Duodenal mucosa (tissue), 2 donors: ENCODE measurements around the gene DLST.

ENCODE experiments used
- H3K27ac ChIP-seq: one replicate; pipeline ENCODE4 v1.7.0; 2013; ENCODE audit warnings: low read depth, low read length
- H3K27me3 ChIP-seq, 2 donors: one replicate each; pipeline ENCODE4 v1.7.0; 2013; ENCODE audit warnings: low read length in 2 of 2, control low read depth in 1 of 2; ENCODE audit not compliant: insufficient read depth in 2 of 2, control insufficient read depth in 1 of 2
- H3K36me3 ChIP-seq, 2 donors: one replicate each; pipeline ENCODE4 v1.7.0; 2013; ENCODE audit warnings: low read length in 2 of 2, control low read depth in 1 of 2; ENCODE audit not compliant: insufficient read depth in 2 of 2, control insufficient read depth in 1 of 2
- H3K4me1 ChIP-seq, 2 donors: one replicate each; pipeline ENCODE4 v1.7.0; 2013; ENCODE audit warnings: low read length in 2 of 2, control low read depth in 1 of 2; ENCODE audit not compliant: insufficient read depth in 2 of 2, control insufficient read depth in 1 of 2
- H3K4me3 ChIP-seq, 2 donors: one replicate each; pipeline ENCODE4 v1.7.0; 2013; ENCODE audit warnings: low read length in 2 of 2, low read depth in 1 of 2
- H3K9ac ChIP-seq, 2 donors: one replicate each; pipeline ENCODE4 v1.7.0; 2013; ENCODE audit warnings: low read length in 2 of 2, low read depth in 1 of 2
- H3K9me3 ChIP-seq, 2 donors: one replicate each; pipeline ENCODE4 v1.7.0; 2013; ENCODE audit warnings: low read length in 2 of 2, control low read depth in 1 of 2; ENCODE audit not compliant: control insufficient read depth in 1 of 2

DLST gene

DNA sequence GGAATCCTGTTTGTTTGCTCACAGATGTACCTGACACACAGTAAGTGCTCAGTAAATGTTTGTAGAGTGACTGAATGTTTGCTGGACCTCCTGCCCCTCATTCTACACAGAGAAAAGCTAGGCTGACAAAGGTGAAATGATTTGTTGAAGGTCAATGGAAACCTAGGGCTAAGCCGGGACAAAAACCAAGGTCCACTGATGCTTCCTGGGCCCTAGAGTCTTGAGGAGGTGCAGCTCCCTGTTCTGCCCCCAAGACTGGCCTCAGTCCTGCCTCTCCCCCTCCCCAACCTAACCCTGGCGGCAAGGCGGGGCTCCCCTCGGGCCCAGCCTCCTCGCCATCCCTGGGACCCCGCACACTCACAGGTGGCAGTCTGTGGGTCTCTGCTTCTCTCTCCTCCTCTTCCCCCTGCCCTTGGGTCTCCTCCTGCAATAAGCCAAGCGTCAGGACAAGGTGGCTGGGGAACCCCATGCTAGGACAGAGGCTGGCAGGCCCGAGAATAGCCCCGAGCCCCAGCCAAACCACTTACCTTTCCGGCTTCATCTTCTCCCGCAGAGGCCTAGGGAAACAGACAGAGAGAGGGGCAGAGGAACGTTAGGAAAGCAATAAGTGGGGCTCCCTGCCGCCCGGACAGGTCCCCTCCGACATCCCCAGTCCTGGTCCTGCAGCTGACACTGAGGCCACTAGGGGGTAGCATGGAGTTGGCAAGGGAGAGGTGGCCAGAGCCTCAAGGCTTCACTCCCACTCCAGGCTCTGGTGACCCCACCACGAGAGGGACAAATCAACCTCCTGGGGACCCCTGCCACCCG lies 64.3 kb downstream of the DLST start:
- Histone ChIP-seq H3K9me3 (no peaks in the 10 kb centered on the region), H3K4me3 (peak overlapping the region in 1 of 2 donors; percentile 16), H3K4me1 (peaks cover 25 to 34% of the 10 kb centered on the region in 2 donors), H3K9ac (peak overlapping the region in 1 of 2 donors; percentile 17), H3K27ac (no peak overlapping the region), H3K36me3 (no peaks in the 10 kb centered on the region), H3K27me3 (no peaks in the 10 kb centered on the region)

DNA sequence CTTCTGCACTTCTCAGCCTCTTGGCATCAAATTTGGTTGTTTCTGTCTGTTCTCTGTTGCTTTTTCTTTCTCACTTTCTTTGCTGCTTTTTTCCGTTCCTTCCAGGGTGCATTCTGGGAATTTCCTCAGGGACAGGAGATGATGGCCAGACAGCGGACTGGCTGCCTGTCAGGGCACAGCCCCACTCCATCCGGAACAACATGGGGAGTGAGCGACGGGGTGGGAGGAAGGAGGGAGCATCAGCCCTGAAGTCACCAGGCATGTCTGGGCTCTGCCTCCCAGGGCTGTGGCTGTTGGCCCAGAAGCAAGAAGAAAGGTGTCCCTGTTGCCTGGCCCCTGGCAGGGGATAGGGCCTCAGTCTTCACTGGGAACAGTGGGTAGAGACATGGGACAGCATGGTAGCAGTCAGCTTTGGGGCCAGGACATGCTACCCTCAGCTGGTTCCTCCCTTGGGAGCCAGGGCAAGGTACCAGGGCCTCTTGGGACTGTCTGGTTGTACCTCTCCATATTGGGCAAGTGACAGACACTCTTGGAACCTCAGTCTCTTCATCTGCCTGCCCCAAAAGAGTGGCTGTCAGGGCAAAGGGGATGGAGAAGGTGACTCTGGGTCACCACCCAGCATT lies 65.1 kb downstream of the DLST start:
- Histone ChIP-seq H3K36me3 (no peaks in the 10 kb centered on the region), H3K4me1 (peaks cover 26 to 34% of the 10 kb centered on the region in 2 donors), H3K4me3 (peak overlapping the region in 1 of 2 donors; percentile 16), H3K9me3 (no peaks in the 10 kb centered on the region), H3K9ac (peak overlapping the region in 1 of 2 donors; percentile 17), H3K27ac (no peak overlapping the region), H3K27me3 (no peaks in the 10 kb centered on the region)

DNA sequence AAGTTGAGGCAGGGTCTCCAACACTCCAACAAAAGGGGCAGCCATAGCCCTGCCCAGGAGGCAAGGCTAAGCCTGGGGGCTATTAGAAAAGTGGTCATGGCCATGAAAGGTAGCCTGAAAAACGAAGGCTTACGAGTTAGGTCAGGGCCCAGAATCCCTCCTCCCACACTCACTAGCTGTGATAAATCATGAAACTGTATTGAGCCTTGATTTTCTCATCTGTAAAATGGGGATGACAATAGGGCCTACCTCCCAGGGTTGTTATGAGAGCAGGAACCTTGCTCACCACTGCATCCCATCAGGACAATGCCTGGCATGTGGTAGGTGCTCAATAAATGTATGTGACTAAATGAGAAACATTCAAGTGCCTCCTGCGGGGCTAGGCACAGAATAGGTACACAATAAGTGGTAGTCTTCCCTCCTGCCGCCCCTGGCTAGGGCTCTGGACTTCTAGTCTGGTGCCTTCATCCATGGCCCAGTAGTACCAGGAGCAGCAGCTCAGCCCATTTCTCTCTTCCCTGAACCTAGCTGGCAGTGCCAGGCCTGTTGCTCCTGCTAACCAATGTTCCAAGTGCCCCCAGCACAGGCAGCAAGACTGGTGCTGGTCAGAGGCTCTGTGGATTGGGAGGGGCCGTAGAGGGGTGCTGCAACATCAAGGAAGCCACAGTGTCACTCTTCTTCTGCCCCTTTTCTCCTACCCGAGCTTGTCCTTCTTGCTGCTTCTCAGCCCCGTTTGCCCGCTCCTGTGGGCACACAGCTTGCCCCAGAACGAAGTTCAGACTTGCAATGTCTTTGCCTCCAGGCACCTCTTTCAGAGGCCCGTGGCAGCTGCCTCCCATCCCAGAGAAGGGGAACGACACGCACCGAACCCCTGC lies 65.9 kb downstream of the DLST start:
- H3K27me3 ChIP-seq, result no peaks in the 10 kb centered on the region
- H3K36me3 ChIP-seq, result no peaks in the 10 kb centered on the region
- no peak overlapping the region for H3K27ac ChIP-seq
- H3K9me3 ChIP-seq, result no peaks in the 10 kb centered on the region
- H3K4me1 ChIP-seq, result peaks cover 23 to 32% of the 10 kb centered on the region in 2 donors
- H3K4me3 ChIP-seq, result no peak overlapping the region
- no peak overlapping the region for H3K9ac ChIP-seq

GRCh38 chr14:74948228-74949175 lies 66.8 kb downstream of the DLST start:
- Histone ChIP-seq H3K9ac (peak overlapping the region in 1 of 2 donors; percentile 11), H3K36me3 (no peaks in the 10 kb centered on the region), H3K27ac (no peak overlapping the region), H3K9me3 (no peaks in the 10 kb centered on the region), H3K27me3 (no peaks in the 10 kb centered on the region), H3K4me1 (peaks cover 23 to 32% of the 10 kb centered on the region in 2 donors), H3K4me3 (no peak overlapping the region)

- Histone ChIP-seq H3K4me1 (peaks cover 23 to 32% of the 10 kb centered on the region in 2 donors), H3K9ac (peak overlapping the region in 1 of 2 donors; percentile 11), H3K9me3 (no peaks in the 10 kb centered on the region), H3K27me3 (no peaks in the 10 kb centered on the region), H3K4me3 (no peak overlapping the region), H3K27ac (no peak overlapping the region), H3K36me3 (no peaks in the 10 kb centered on the region)
Observed at GRCh38 chr14:74949191-74949601, 67.5 kb downstream of the DLST start.

- Histone ChIP-seq H3K9ac (no peak overlapping the region), H3K4me3 (no peak overlapping the region), H3K27ac (no peak overlapping the region), H3K9me3 (no peaks in the 10 kb centered on the region), H3K36me3 (no peaks in the 10 kb centered on the region), H3K4me1 (peaks cover 23 to 34% of the 10 kb centered on the region in 2 donors), H3K27me3 (no peaks in the 10 kb centered on the region)
Observed at GRCh38 chr14:74949859-74950573, 68.3 kb downstream of the DLST start.

DNA sequence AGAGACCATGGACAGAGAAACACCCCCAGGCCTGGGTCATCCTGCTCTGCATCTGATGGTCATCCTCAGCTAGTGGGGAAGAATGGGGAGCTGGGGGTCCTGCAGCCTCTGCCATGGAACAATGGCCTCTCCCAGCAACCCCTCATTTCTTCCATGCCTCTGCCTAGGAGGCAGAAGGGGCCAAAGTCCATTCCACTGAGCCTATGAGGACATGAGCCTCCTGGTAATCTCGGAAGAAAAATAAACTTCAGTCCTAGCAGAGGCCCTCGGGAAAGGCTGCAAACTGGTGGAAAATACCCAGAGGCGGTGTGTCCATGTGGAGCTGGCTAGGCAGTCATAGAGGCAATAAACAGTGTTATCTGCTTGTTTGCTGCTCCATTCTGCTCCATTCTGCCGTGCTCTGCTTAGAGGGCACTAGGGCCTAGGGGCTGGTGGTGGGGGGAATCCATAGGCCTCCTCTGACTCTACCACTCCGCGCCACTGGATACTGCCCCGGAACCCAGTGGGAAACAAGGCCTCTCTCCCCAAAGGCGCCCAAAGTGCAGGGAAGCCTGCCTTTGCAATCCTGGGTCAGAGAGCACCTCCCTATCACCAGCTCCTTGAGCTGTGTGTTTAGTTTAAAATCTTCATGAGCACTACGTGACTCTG lies 69.2 kb downstream of the DLST start:
- Histone ChIP-seq H3K4me1 (peaks cover 21 to 38% of the 10 kb centered on the region in 2 donors), H3K9ac (peak overlapping the region; percentile 9 to 56), H3K36me3 (no peaks in the 10 kb centered on the region), H3K4me3 (peak overlapping the region in 1 of 2 donors; percentile 22), H3K9me3 (no peaks in the 10 kb centered on the region), H3K27ac (no peak overlapping the region), H3K27me3 (no peaks in the 10 kb centered on the region)

GRCh38 chr14:74951443-74952179 lies 69.9 kb downstream of the DLST start:
- no peaks in the 10 kb centered on the region for H3K27me3 ChIP-seq
- H3K4me3 ChIP-seq, result peak overlapping the region; percentile 16 to 22
- H3K9me3 ChIP-seq, result no peaks in the 10 kb centered on the region
- no peak overlapping the region for H3K27ac ChIP-seq
- H3K9ac ChIP-seq, result peak overlapping the region; percentile 9 to 56
- H3K36me3 ChIP-seq, result no peaks in the 10 kb centered on the region
- H3K4me1 ChIP-seq, result peaks cover 16 to 33% of the 10 kb centered on the region in 2 donors
